KOPT-K1 (cell line): ENCODE results near the gene POLDIP3.
A peak's percentile ranks its signal among the peaks of the same experiment; 100 is the strongest.
"Not testable (repeated sequence)": the region's sequence is repeated elsewhere in the genome, so short reads cannot be mapped to it uniquely, and the experiment has no call there.

Experiments
- H3K27ac ChIP-seq: fragments of 200-600 bp; sonication (generic); 2 replicates; pipeline ENCODE4 v1.5.1; 2016; ENCODE audit warnings: antibody characterized with exemption, mild to moderate bottlenecking, low read depth, low read length; ENCODE audit not compliant: poor library complexity, severe bottlenecking
- H3K36me3 ChIP-seq: fragments of 200-600 bp; sonication (generic); 2 replicates; pipeline ENCODE4 v1.5.1; 2017; ENCODE audit warnings: antibody characterized with exemption, mild to moderate bottlenecking, low read length, moderate library complexity; ENCODE audit not compliant: insufficient read depth
- H3K9me3 ChIP-seq: fragments of 200-600 bp; sonication (generic); 2 replicates; pipeline ENCODE4 v1.5.1; 2017; ENCODE audit warnings: antibody characterized with exemption, low read length, mild to moderate bottlenecking; ENCODE audit not compliant: insufficient read depth, poor library complexity, severe bottlenecking

The POLDIP3 gene

DNA sequence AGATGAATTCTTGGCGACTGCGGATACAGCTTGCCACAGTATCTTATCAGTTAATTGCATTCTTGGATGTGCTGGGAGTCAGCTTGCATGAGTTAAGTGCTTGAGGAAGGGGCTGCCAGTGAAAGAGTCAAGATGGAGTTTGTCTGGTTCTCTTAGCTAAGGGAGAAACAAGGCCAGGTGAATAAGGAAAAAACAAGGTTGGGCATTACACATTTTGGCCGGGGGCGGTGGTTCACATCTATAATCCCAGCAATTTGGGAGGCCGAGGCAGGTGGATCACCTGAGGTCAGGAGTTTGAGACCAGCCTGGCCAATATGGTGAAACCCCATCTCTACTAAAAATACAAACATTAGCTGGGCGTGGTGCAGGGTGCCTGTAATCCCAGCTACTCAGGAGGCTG, 66.6 kb downstream of the POLDIP3 start:
- H3K9me3 ChIP-seq, H3K36me3 ChIP-seq: not testable (repeated sequence)
- H3K27ac ChIP-seq, result peak overlapping the region; percentile 0

GRCh38 chr22:42547562-42547961, 67.1 kb downstream of the POLDIP3 start:
- Histone ChIP-seq H3K36me3 (no peaks in the 10 kb centered on the region), H3K27ac (peak overlapping the region; percentile 0), H3K9me3 (no peaks in the 10 kb centered on the region)

- H3K27ac ChIP-seq, result no peak overlapping the region
- H3K36me3 ChIP-seq, result no peaks in the 10 kb centered on the region
- H3K9me3 ChIP-seq, result no peaks in the 10 kb centered on the region
These were observed 70.0 kb downstream of the POLDIP3 start for GRCh38 chr22:42544686-42545085.

DNA sequence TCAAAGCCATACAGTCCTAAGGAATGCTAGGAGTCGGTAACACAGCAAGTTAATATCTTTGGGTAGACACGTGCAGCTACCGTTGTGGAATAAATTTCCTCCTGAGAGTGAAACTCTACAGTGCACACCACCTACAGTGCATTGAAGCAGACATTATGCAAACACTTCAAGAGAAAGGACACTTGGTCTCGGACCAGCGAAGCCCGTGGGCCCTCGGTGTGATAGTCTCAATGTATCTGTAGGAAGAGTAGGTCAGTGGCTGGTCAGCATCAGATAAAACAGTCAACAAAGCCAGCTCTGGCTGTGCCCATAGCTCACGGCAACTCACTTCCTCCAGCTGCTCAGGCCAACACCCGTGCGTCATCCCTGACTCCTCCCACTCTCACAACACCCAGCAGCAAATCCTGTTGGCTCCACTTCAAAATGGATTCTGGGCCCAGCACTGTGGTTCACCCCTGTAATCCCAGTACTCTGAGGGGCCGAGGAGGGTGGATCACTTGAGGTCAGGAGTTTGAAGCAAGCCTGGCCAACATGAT, 75.4 kb downstream of the POLDIP3 start:
- H3K27ac ChIP-seq, result peak overlapping the region; percentile 58
- not testable (repeated sequence) for H3K9me3 ChIP-seq, H3K36me3 ChIP-seq

- H3K27ac ChIP-seq, result peak overlapping the region; percentile 61
- H3K9me3 ChIP-seq, H3K36me3 ChIP-seq: not testable (repeated sequence)
These were observed 77.4 kb downstream of the POLDIP3 start for GRCh38 chr22:42537199-42537831.

DNA sequence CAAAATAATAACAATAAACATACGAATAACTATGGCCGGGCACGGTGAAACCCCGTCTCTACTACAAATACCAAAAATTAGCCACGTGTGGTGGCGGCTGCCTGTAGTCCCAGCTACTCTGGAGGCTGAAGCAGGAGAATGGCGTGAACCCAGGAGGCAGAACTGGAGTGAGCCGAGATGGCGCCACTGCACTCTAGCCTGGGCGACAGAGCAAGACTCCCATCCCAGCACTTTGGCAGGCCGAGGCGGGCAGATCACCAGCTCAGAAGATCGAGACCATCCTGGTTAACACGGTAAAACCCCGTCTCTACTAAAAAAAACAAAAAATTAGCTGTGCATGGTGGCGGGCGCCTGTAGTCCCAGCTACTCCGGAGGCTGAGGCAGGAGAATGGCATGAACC, 78.0 kb downstream of the POLDIP3 start:
- not testable (repeated sequence) for H3K9me3 ChIP-seq, H3K36me3 ChIP-seq
- H3K27ac ChIP-seq, result peak overlapping the region; percentile 61

DNA sequence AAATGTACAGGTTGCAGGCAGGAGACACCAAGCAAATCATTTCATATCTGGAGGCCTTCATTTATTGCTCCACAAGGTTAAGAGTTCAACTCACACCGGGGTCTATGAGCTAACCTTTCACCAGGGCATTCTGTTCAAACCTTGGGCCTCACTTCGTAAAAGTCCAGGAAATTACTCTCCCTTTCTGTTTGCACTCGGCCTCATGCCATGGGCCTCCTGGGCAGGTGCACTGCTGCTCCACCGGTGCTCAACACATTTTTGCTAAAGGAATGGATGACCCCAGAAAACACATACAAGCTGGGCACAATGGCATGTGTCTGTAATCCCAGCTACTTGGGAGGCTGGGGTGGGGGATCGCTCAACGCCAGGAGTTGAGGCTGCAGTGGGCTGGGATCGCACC, 78.5 kb downstream of the POLDIP3 start:
- no peaks in the 10 kb centered on the region for H3K36me3 ChIP-seq
- peak overlapping the region; percentile 61 for H3K27ac ChIP-seq
- H3K9me3 ChIP-seq, result no peaks in the 10 kb centered on the region

GRCh38 chr22:42535082-42535731, 79.5 kb downstream of the POLDIP3 start:
- H3K36me3 ChIP-seq, H3K9me3 ChIP-seq: not testable (repeated sequence)
- peak overlapping the region; percentile 94 for H3K27ac ChIP-seq
